Erythroblast (primary cell): ENCODE data around the gene SF3B6.

Experiments used
- GATA1 ChIP-seq: IDR thresholded peaks from 2 replicates; pipeline ENCODE4 v1.6.1; 2011; ENCODE audit warnings: low read depth, mild to moderate bottlenecking, control low read depth, low read length, moderate library complexity
- POLR2A ChIP-seq: IDR thresholded peaks from 2 replicates; pipeline ENCODE4 v1.6.1; 2011; ENCODE audit warnings: mild to moderate bottlenecking, low read length

GRCh38 chr2:24121066-24121465 lies 44.9 kb upstream of the SF3B6 start:
- no peak for TF ChIP-seq POLR2A
- TF ChIP-seq GATA1 = no peak
